Limb (tissue), 2 donors: ENCODE data around the gene EPHA1.
"Not testable (repeated sequence)": the region's sequence is repeated elsewhere in the genome, so short reads cannot be mapped to it uniquely, and the experiment has no call there.

Source experiments
- DNase-seq, 2 donors: peaks; one replicate each; pipeline ENCODE4 v3.0.0-alpha.2; 2016; ENCODE audit errors: extremely low spot score in 2 of 2

Gene EPHA1

DNA sequence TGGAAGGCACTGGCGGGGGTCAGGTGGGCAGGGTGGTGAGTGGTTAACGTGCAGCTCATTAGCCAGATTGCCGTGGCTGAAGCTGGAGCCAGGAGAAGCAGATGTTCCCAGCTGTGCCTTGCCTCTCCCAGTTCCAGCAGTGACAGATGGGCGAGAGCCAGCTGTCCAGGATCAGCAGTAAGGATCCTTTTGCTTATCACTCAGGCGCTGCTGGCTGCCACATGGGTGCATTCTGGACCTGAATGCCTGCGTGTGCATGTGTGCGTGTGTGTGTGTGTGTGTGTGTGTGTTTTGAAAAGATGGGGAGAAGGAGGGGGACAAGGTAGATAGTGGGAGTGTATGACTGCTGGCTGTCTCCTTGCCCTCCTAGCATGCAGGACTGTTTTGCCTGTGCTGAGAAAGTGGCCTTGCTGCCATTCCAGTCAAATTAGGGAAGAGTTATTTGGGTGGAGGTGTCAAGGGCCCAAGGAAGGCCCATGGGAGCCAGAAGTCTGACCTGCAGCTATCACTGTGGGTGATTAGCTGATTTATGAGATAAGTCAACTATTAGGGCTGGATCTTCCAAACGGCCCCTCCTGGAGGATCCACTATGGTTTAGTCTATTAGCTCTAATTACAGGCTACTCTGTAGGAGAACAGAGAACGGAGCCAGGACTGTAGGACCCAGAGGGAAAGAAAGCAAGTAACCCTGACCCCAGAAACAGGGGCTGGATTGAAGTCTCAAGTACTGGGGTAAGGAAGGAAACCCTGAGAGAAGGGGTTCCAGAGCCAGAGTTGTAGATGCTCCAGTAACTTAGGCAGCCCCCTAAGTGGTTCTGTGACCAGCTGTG lies 3.3 kb downstream of the EPHA1 start:
- DNase-seq: peak; percentile 66 to 72

- not testable (repeated sequence) for DNase-seq
Measured at GRCh38 chr7:143402233-143402632, 6.4 kb downstream of the EPHA1 start.

GRCh38 chr7:143401265-143401664 lies 7.4 kb downstream of the EPHA1 start:
- no peak for DNase-seq

DNA sequence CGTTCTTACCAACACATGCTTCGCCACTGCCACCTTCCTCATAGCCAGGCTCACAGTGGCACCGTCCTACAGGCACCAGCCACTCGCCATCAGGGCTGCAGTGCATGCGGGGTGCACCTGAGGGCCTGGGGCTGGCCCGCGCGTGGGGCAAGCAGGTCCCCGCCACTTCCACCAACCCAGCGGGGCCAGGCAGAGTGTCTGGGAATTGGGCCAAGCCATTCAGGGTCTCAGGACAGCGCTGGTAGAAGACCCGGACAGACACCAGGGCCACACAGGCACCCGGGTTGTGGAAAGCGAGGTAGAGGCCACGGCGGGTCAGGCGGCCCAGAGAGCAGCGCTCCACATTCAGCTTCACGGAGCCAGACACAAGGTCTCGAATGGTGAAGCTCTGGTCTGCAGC lies 9.0 kb downstream of the EPHA1 start:
- DNase-seq: no peak

DNA sequence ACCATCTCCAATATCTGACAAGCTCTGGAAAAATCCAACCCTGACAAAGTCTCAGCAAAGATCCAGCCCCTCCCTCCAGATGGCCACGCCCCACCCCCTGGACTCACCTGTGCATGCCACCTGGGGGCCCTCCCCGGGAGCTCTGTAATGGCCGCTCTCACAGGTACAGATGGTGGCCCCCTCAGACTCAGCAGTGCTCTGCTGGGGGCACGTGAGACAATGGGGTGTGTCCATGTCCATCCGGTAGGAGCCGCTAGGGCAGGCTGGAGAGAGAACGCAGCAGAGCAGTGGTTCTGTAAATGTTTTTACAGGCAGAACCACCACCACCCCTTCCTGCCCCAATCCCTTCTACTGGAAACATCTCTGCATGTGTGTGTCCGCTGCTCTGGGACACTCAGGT lies 9.5 kb downstream of the EPHA1 start:
- no peak for DNase-seq

DNA sequence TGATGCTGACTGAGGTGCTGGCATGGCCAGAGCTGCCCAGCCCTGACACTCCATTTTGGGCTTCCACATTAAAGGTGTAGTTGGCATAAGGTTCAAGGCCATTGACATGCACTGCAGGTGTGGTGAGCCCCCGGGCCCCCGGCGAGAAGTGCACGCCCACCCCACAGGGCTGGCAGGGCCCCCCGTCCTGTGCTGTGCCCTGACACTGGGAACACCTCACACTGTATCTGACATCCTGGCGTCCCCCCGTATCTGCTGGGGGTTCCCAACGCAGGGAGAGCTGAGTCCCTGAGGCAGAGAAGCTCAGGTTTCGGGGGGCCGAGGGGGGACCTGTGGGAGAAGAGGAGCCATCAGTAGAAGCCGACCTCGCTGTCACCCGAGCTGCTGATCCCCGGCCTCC lies 10.0 kb downstream of the EPHA1 start:
- DNase-seq: no peak

GRCh38 chr7:143397710-143398530 lies 10.7 kb downstream of the EPHA1 start:
- no peak for DNase-seq

GRCh38 chr7:143396625-143397556 lies 11.8 kb downstream of the EPHA1 start:
- DNase-seq: no peak

- DNase-seq: no peak
Measured at GRCh38 chr7:143396182-143396581, 12.5 kb downstream of the EPHA1 start.

DNA sequence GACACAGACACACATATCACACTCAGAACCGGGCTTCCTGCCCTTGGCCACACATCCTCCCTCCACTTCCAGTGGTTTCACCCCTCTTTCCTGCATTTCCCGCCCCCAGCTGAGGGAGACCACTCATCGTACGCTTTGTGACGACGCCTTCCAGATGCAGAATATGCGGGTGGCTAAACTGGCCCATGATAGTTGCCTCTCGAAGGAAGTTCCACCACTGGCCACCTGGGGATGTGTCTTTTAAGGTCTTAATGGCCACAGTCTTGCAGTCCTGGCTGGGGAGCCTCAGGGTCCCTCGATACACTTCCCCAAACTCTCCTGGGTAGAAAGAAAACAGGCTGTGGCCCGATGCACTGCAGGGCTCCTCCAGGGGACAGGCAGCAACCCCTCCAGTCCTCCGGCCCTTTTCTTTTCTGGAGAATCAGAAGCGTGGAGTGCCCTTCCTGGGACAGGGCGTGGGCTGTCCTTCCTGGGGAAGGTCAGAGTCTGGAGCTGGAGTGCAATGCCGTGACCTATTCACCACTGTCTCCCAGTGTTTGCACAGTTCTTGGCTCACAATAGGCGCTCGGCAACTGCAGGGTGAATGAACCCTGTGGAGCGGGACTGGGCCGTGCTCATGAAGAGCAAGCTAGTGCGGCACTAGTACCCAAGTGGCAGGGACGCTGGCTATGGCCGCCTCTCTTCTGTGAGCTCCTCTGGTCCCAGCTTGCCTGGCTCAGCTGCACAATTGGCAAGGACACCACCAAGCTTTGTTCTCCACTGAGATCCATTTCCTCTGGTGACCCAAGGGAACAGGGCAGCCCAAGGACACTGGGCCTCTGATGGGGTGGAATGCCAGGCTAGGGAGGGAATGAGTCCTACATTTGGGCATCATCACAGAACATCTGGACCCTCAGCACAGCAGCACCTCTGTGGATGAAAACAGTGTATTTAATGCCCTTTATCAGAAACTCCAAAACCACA lies 13.2 kb downstream of the EPHA1 start:
- DNase-seq: no peak

DNA sequence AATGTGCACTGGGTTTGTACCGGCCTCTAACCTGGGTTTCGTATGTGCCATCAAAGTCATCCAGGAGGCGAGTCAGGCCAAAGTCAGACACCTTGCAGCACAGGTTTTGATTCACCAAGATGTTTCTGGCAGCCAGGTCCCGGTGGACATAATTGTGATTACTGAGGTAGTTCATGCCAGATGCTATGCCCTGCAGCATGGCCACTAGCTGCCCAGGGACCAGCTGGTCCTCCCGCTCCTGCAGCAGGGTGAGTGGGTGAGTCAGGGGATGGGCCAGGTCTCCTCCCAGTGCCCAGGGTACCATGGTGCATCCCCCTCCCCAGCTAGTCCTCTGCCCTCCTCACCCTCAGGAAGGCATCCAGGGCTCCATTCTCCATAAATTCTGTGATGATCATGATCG lies 13.9 kb downstream of the EPHA1 start:
- DNase-seq: no peak

DNA sequence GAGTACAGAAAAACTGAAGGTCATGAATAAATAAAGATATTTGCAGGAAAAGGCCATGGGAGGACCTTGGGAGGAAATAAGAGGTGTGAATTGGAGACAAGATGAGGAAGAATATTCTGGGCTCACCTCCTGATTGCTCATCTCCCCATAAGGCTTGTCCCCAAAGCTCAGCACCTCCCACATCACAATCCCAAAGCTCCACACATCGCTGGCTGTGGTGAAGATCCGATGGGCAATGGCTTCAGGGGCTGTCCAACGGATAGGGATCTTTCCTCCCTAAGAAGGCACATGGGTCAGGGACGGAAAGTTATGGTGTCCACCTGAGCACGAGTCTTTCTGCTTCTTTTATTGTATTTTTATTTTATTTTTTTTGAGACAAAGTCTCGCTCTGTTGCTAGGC lies 14.6 kb downstream of the EPHA1 start:
- DNase-seq: no peak

DNA sequence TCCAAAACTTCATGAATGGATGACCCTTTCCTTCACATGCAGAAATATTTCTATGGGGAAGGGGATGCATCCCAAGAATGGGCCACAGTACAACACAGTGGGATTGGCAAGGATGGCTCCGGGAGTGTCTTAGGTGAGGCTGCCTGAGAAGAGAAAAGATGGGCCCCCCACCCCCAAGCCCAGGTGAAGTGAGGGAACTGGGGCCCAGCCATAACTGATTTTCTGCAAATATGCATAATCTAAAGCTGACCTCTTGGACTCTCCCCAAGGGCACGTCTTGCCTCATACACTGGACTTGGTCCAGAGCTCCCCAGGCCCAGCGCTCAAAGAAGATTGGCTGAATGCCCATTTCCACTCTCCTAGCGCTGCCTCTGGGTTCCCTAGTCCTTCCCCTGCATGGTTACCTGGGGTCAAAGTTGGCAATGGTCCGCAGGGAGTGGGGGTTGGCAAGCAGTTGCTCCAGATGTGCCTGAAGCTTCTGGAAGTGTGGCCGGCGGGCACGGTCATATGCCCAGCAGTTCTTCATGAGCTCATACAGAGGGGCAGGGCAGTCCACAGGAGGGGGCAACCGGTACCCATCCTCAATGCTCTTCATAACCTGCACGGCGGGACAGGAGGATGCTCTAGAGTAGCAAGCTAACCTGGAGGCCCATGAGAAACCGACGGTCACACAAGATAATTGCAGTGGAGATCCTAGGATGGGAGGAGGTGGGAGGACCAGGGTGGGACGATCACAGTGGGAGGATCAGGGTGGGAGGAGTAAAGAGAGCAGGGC lies 15.2 kb downstream of the EPHA1 start:
- peak in 1 of 2 donors; percentile 36 for DNase-seq

DNA sequence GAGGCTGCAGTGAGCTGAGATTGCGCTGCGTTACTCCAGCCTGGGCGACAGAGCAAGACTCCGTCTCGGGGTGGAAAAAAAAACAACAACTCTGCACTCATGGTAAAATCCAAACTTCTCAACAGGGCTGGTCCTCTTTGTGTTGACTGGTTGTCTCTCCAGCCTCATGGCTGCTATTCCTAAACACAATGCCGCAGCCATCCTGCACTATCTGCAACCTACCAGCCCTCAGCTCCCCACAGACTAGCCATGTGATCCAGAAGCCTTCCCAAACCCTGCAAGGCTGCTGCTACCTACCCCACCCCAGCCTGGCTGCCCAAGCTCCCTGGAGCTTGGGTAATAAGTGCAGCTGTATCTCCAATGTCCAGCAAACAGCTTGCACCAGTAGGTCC lies 15.8 kb downstream of the EPHA1 start:
- DNase-seq: no peak

GRCh38 chr7:143392427-143392826 lies 16.2 kb downstream of the EPHA1 start:
- DNase-seq: not testable (repeated sequence)

- peak; percentile 39 to 42 for DNase-seq
Measured at GRCh38 chr7:143391462-143392404, 16.9 kb downstream of the EPHA1 start.

DNA sequence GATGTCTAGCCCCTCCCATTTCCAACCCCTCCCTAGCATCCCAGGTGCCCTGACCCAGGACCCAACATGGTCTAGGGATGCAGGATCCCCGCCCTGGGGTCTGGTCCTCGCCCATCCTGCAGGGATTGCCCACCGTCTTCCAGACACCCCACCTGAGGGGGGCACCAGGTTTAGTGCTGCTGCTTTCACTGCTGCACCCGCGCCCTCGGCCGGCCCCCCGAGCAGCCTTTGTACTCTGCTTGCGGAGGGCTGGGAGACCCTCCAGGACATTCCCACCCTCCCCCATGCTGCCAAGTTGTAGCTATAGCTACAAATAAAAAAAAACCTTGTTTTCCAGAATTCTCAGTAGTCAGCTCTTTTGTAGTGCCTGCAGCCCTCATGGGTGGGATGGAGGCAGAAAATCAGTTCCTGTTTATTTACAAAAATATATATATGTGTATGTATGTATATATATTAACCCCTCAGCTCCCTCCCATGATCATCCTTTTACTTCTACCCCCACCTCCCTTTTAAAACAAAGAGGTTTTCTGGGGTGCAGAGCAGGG lies 17.8 kb downstream of the EPHA1 start:
- DNase-seq: no peak

- no peak for DNase-seq
Measured at GRCh38 chr7:143390104-143390772, 18.4 kb downstream of the EPHA1 start.
